K562 (cell line): ENCODE data around the gene ZNF197. TPM values are rescaled to one million over a fixed set of nuclear protein-coding genes. Genes with fewer than 3 reads are reported as not detected.

Source experiments
- BCLAF1 ChIP-seq, 2 experiments: fragments of 450-650 bp in 1 of 2; IDR thresholded peaks; 2 replicates each; pipeline ENCODE4 v1.6.1; 2011 to 2017; ENCODE audit warnings: low read depth in 2 of 2, antibody characterized with exemption in 1 of 2, borderline replicate concordance in 1 of 2, low read length in 1 of 2, mild to moderate bottlenecking in 1 of 2, mixed read lengths in 1 of 2; ENCODE audit not compliant: control insufficient read depth in 1 of 2
- BRD4 ChIP-seq: fragments of 200-600 bp; sonication (generic); IDR thresholded peaks from 2 replicates; pipeline ENCODE4 v1.6.1; 2017; ENCODE audit warnings: inconsistent platforms
- CUX1 ChIP-seq: fragments of 200-800 bp; sonication (Bioruptor generic); IDR thresholded peaks from 2 replicates; pipeline ENCODE4 v1.6.1; 2016; ENCODE audit warnings: missing genetic modification characterization, missing compliant biosample characterization
- CXXC5 ChIP-seq: fragments of 250-450 bp; sonication (Bioruptor Pico); IDR thresholded peaks from 2 replicates; pipeline ENCODE4 v1.8.0; 2022; ENCODE audit warnings: inconsistent platforms, mild to moderate bottlenecking, moderate library complexity
- ESRRB ChIP-seq: fragments of 250-450 bp; sonication (Bioruptor Pico); IDR thresholded peaks from 2 replicates; pipeline ENCODE4 v1.5.0; 2020; ENCODE audit warnings: mild to moderate bottlenecking, moderate library complexity, borderline replicate concordance
- FOXJ3 ChIP-seq: sonication (generic); formaldehyde crosslinking; IDR thresholded peaks from 2 replicates; pipeline ENCODE4 v1.4.0; 2020; ENCODE audit warnings: mild to moderate bottlenecking, missing genetic modification reagents
- HEY1 ChIP-seq: fragments of 250-450 bp; sonication (Bioruptor Pico); IDR thresholded peaks from 2 replicates; pipeline ENCODE4 v1.5.0; 2020; ENCODE audit warnings: mild to moderate bottlenecking, moderate library complexity, borderline replicate concordance
- HIVEP1 ChIP-seq: fragments of 250-450 bp; sonication (Bioruptor Pico); IDR thresholded peaks from 2 replicates; pipeline ENCODE4 v1.4.0; 2020; ENCODE audit warnings: mild to moderate bottlenecking
- NR2C1 ChIP-seq, 2 experiments: fragments of 450-650 bp; IDR thresholded peaks; 2 replicates each; pipeline ENCODE4 v1.6.1; 2017; ENCODE audit warnings: mild to moderate bottlenecking in 2 of 2, antibody characterized with exemption in 1 of 2, inconsistent platforms in 1 of 2, missing compliant biosample characterization in 1 of 2, missing genetic modification characterization in 1 of 2
- RNF219 ChIP-seq: fragments of 250-450 bp; sonication (Bioruptor Pico); IDR thresholded peaks from 2 replicates; pipeline ENCODE4 v1.5.0; 2022; ENCODE audit warnings: mild to moderate bottlenecking
- SMC3 ChIP-seq: conservative IDR thresholded peaks from 2 replicates; pipeline ENCODE4 v1.6.1; 2011; ENCODE audit warnings: low read depth, low read length, improper control_type of control experiment; ENCODE audit not compliant: insufficient read depth
- SPI1 ChIP-seq: IDR thresholded peaks from 2 replicates; pipeline ENCODE4 v1.6.1; 2011; ENCODE audit warnings: low read depth, low read length, control low read depth, borderline replicate concordance
- TFAM ChIP-seq: fragments of 250-450 bp; sonication (Bioruptor Pico); conservative IDR thresholded peaks from 2 replicates; pipeline ENCODE4 v1.5.0; 2021; ENCODE audit warnings: mild to moderate bottlenecking, moderate library complexity
- ZNF24 ChIP-seq: fragments of 450-650 bp; IDR thresholded peaks from 2 replicates; pipeline ENCODE4 v1.6.1; 2016
- polyA plus RNA-seq, 8 experiments: library from polyadenylated mRNA; depleted of rRNA in 4 of 8; stranded (reverse) in 5 of 8; unstranded in 3 of 8; fragments of >200 nt; fragmentation: Nextera tagmentation in 2 of 8; fragmentation: Illumina TruSeq in 1 of 8; extraction: Ambion mirVana in 2 of 8; extraction: Trizol in 1 of 8; gene quantifications; 2 replicates each; pipeline versions ENCODE4 v1.2.1 to v1.2.3, GENCODE V29; 2011 to 2014; ENCODE audit warnings: inconsistent platforms in 1 of 8, missing spikeins in 1 of 8
- total RNA-seq, 7 experiments: library from RNA; depleted of rRNA in 6 of 7; stranded (reverse); fragments of >200 nt in 6 of 7; fragmentation: Illumina TruSeq in 2 of 7; extraction: Trizol in 2 of 7; gene quantifications; 2 replicates each; pipeline versions ENCODE4 v1.2.1 to v1.2.3, GENCODE V29; 2011 to 2021; ENCODE audit warnings: low replicate concordance in 1 of 7

Gene ZNF197
- total and polyA plus RNA-seq, 9 of the 15 experiments (the other 6 are each of a cell fraction or from before 2014, with no cell fraction given), result 3.5 to 19.1 (median 13.7) TPM

GRCh38 chr3:44685128-44685800 is 60.4 kb downstream of the ZNF197 start (continued):
- no peak for TF ChIP-seq CUX1
- TF ChIP-seq TFAM (CRISPR knock-in tag), result no peak
- TF ChIP-seq HEY1 (CRISPR knock-in tag), result no peak
- no peak for TF ChIP-seq RNF219
- TF ChIP-seq NR2C1 (IDR thresholded peaks at IDR 0.05), result no peak
- TF ChIP-seq NR2C1 (tag; IDR thresholded peaks at IDR 0.05), result no peak
- no peak for TF ChIP-seq BCLAF1 (IDR thresholded peaks at IDR 0.05; ENCODE audit: borderline replicate concordance in 1 of 2, control insufficient read depth in 1 of 2, low read depth in 2 of 2, low read length in 1 of 2)
- no peak for TF ChIP-seq HIVEP1
- TF ChIP-seq ESRRB (CRISPR knock-in tag), result no peak
- TF ChIP-seq BRD4, result no peak
- no peak for TF ChIP-seq ZNF24
- TF ChIP-seq CXXC5 (CRISPR knock-in tag), result peak; percentile 52
- no peak for TF ChIP-seq FOXJ3 (CRISPR knock-in tag)
- no peak for TF ChIP-seq SMC3
- TF ChIP-seq SPI1, result no peak
